Progenitor cell of endocrine pancreas (in vitro differentiated cells): Measurements from ENCODE around the gene MEIS2. TPM values are rescaled to one million over a fixed set of nuclear protein-coding genes. Genes with fewer than 3 reads are reported as not detected.

Experiments used
- DNase-seq: peaks from one replicate; pipeline ENCODE4 v3.0.0; 2021; ENCODE audit warnings: low spot score; ENCODE audit not compliant: unreplicated experiment
- H3K27ac Mint-ChIP-seq: 2 replicates; pipeline ENCODE4 v1.8.0; 2021; ENCODE audit warnings: mild to moderate bottlenecking, moderate library complexity, mixed read lengths
- H3K27me3 Mint-ChIP-seq: 2 replicates; pipeline ENCODE4 v1.8.0; 2021; ENCODE audit warnings: mixed read lengths
- H3K36me3 Mint-ChIP-seq: 2 replicates; pipeline ENCODE4 v1.8.0; 2022; ENCODE audit warnings: mixed read lengths; ENCODE audit not compliant: insufficient read depth
- H3K4me1 Mint-ChIP-seq: 2 replicates; pipeline ENCODE4 v1.8.0; 2021; ENCODE audit warnings: low read depth, mixed read lengths
- H3K4me3 Mint-ChIP-seq: 2 replicates; pipeline ENCODE4 v1.8.0; 2021; ENCODE audit warnings: low read depth, mild to moderate bottlenecking, moderate library complexity, mixed read lengths
- H3K9me3 Mint-ChIP-seq: 2 replicates; pipeline ENCODE4 v1.8.0; 2021; ENCODE audit warnings: low read depth, mixed read lengths
- CTCF ChIP-seq: fragments of 200-600 bp; sonication (generic); IDR thresholded peaks from one replicate; pipeline ENCODE4 v1.5.0; 2021; ENCODE audit warnings: antibody characterized with exemption, mild to moderate bottlenecking; ENCODE audit not compliant: unreplicated experiment
- total RNA-seq: library from RNA; stranded (reverse); gene quantifications from 2 replicates; pipeline ENCODE4 v1.2.1, GENCODE V29; 2021

MEIS2 gene
- total RNA-seq, 1 donor from 2014 or later = 133 TPM

- peaks cover 5% of the 10 kb centered on the region for H3K36me3 Mint-ChIP-seq
- no peak for TF ChIP-seq CTCF
- H3K27ac Mint-ChIP-seq = peak overlapping the region; percentile 99
- peak; percentile 24 for DNase-seq
- peaks cover 32% of the 10 kb centered on the region for H3K4me1 Mint-ChIP-seq
- no peaks in the 10 kb centered on the region for H3K27me3 Mint-ChIP-seq
- no peaks in the 10 kb centered on the region for H3K9me3 Mint-ChIP-seq
- peak overlapping the region; percentile 92 for H3K4me3 Mint-ChIP-seq
Observed at GRCh38 chr15:37100966-37101215, 542 bp upstream of the MEIS2 start.

GRCh38 chr15:37099319-37100108, 835 bp downstream of the MEIS2 start:
- H3K27me3 Mint-ChIP-seq = no peaks in the 10 kb centered on the region
- H3K27ac Mint-ChIP-seq = peak overlapping the region; percentile 99
- H3K4me1 Mint-ChIP-seq = peaks cover 28% of the 10 kb centered on the region
- DNase-seq = no peak
- no peak for TF ChIP-seq CTCF
- no peaks in the 10 kb centered on the region for H3K9me3 Mint-ChIP-seq
- peaks cover 8% of the 10 kb centered on the region for H3K36me3 Mint-ChIP-seq
- H3K4me3 Mint-ChIP-seq = peak overlapping the region; percentile 92

GRCh38 chr15:37098468-37099318, 1.7 kb downstream of the MEIS2 start:
- Mint-ChIP-seq H3K4me3 (peak overlapping the region; percentile 92), H3K4me1 (peaks cover 27% of the 10 kb centered on the region), H3K36me3 (peaks cover 12% of the 10 kb centered on the region), H3K27ac (peak overlapping the region; percentile 99), H3K9me3 (no peaks in the 10 kb centered on the region), H3K27me3 (no peaks in the 10 kb centered on the region)
- no peak for TF ChIP-seq CTCF
- DNase-seq = no peak

- peak overlapping the region; percentile 95 for H3K27ac Mint-ChIP-seq
- DNase-seq = no peak
Observed at GRCh38 chr15:37097144-37097919, 3.0 kb downstream of the MEIS2 start.

More at GRCh38 chr15:37097144-37097919, 3.0 kb downstream of the MEIS2 start:
- TF ChIP-seq CTCF = no peak
- Mint-ChIP-seq H3K36me3 (peaks cover 24% of the 10 kb centered on the region), H3K27me3 (no peaks in the 10 kb centered on the region), H3K4me1 (peaks cover 39% of the 10 kb centered on the region), H3K4me3 (peak overlapping the region; percentile 92), H3K9me3 (no peaks in the 10 kb centered on the region)
